Parathyroid adenoma (tissue), 2 donors: ENCODE measurements around the gene FNDC3B.

ENCODE experiments used
- H2AFZ ChIP-seq: fragments of 300-600 bp; sonication (generic); one replicate; pipeline ENCODE4 v1.7.0; 2017; ENCODE audit warnings: antibody characterized with exemption, mild to moderate bottlenecking
- H3K27ac ChIP-seq: fragments of 300-600 bp; sonication (generic); one replicate; pipeline ENCODE4 v1.7.0; 2017
- H3K27me3 ChIP-seq: fragments of 300-600 bp; sonication (generic); one replicate; pipeline ENCODE4 v1.7.0; 2017; ENCODE audit warnings: low read length; ENCODE audit not compliant: control insufficient read depth, insufficient read depth
- H3K36me3 ChIP-seq: fragments of 300-600 bp; sonication (generic); one replicate; pipeline ENCODE4 v1.7.0; 2017; ENCODE audit warnings: low read length; ENCODE audit not compliant: control insufficient read depth, insufficient read depth
- H3K4me1 ChIP-seq: fragments of 300-600 bp; sonication (generic); one replicate; pipeline ENCODE4 v1.7.0; 2017; ENCODE audit warnings: control low read depth
- H3K4me2 ChIP-seq: fragments of 300-600 bp; sonication (generic); one replicate; pipeline ENCODE4 v1.7.0; 2017; ENCODE audit warnings: low read length
- H3K4me3 ChIP-seq: fragments of 300-600 bp; sonication (generic); one replicate; pipeline ENCODE4 v1.7.0; 2017; ENCODE audit warnings: low read depth, low read length
- H3K79me2 ChIP-seq: fragments of 300-600 bp; sonication (generic); one replicate; pipeline ENCODE4 v1.7.0; 2017; ENCODE audit warnings: control low read depth
- H3K9ac ChIP-seq: fragments of 300-600 bp; sonication (generic); one replicate; pipeline ENCODE4 v1.7.0; 2017; ENCODE audit warnings: mild to moderate bottlenecking
- H3K9me3 ChIP-seq: fragments of 300-600 bp; sonication (generic); one replicate; pipeline ENCODE4 v1.7.0; 2017; ENCODE audit warnings: low read length; ENCODE audit not compliant: control insufficient read depth
- CTCF ChIP-seq: fragments of 300-600 bp; sonication (generic); IDR thresholded peaks from one replicate; pipeline ENCODE4 v1.7.0; 2017; ENCODE audit warnings: antibody characterized with exemption, mild to moderate bottlenecking
- donor health status: primary hyperparathyroidism.

Gene FNDC3B

GRCh38 chr3:172300862-172301261, 261.5 kb downstream of the FNDC3B start:
- no peak for TF ChIP-seq CTCF
- H3K36me3 ChIP-seq, result no peaks in the 10 kb centered on the region

GRCh38 chr3:172302203-172302602, 262.8 kb downstream of the FNDC3B start:
- H3K4me1 ChIP-seq, result no peaks in the 10 kb centered on the region
- no peaks in the 10 kb centered on the region for H3K27me3 ChIP-seq
- H3K9me3 ChIP-seq, result no peaks in the 10 kb centered on the region
- no peak overlapping the region for H3K4me3 ChIP-seq
- H3K9ac ChIP-seq, result no peak overlapping the region
- no peaks in the 10 kb centered on the region for H3K79me2 ChIP-seq
- H3K27ac ChIP-seq, result no peak overlapping the region
- no peak for TF ChIP-seq CTCF
- no peak overlapping the region for H3K4me2 ChIP-seq
- H3K36me3 ChIP-seq, result no peaks in the 10 kb centered on the region
- H2AFZ ChIP-seq, result no peak overlapping the region

More at GRCh38 chr3:172300862-172301261, 261.5 kb downstream of the FNDC3B start:
- Histone ChIP-seq H3K4me1 (no peaks in the 10 kb centered on the region), H3K27ac (no peak overlapping the region), H3K9me3 (no peaks in the 10 kb centered on the region), H3K4me2 (no peak overlapping the region), H3K9ac (no peak overlapping the region), H3K27me3 (no peaks in the 10 kb centered on the region), H2AFZ (no peak overlapping the region), H3K4me3 (no peak overlapping the region), H3K79me2 (no peaks in the 10 kb centered on the region)

GRCh38 chr3:172303181-172303580, 263.8 kb downstream of the FNDC3B start:
- no peak overlapping the region for H3K4me2 ChIP-seq
- H3K4me3 ChIP-seq, result no peak overlapping the region
- no peaks in the 10 kb centered on the region for H3K36me3 ChIP-seq
- H3K4me1 ChIP-seq, result no peaks in the 10 kb centered on the region
- H3K79me2 ChIP-seq, result no peaks in the 10 kb centered on the region
- H3K27me3 ChIP-seq, result no peaks in the 10 kb centered on the region
- no peak overlapping the region for H2AFZ ChIP-seq
- no peaks in the 10 kb centered on the region for H3K9me3 ChIP-seq
- TF ChIP-seq CTCF, result no peak
- H3K9ac ChIP-seq, result no peak overlapping the region
- H3K27ac ChIP-seq, result no peak overlapping the region

- no peak overlapping the region for H3K27ac ChIP-seq
- no peak for TF ChIP-seq CTCF
- H3K4me3 ChIP-seq, result no peak overlapping the region
- H3K4me2 ChIP-seq, result no peak overlapping the region
- no peaks in the 10 kb centered on the region for H3K36me3 ChIP-seq
- H3K9me3 ChIP-seq, result no peaks in the 10 kb centered on the region
- no peaks in the 10 kb centered on the region for H3K4me1 ChIP-seq
- no peak overlapping the region for H2AFZ ChIP-seq
- H3K9ac ChIP-seq, result no peak overlapping the region
- no peaks in the 10 kb centered on the region for H3K79me2 ChIP-seq
- no peaks in the 10 kb centered on the region for H3K27me3 ChIP-seq
Observed at GRCh38 chr3:172303941-172304558, 264.7 kb downstream of the FNDC3B start.

- Histone ChIP-seq H3K4me3 (no peak overlapping the region), H3K4me1 (no peaks in the 10 kb centered on the region), H3K27me3 (no peaks in the 10 kb centered on the region), H2AFZ (no peak overlapping the region), H3K79me2 (no peaks in the 10 kb centered on the region), H3K4me2 (no peak overlapping the region), H3K27ac (no peak overlapping the region), H3K9me3 (no peaks in the 10 kb centered on the region), H3K9ac (no peak overlapping the region), H3K36me3 (no peaks in the 10 kb centered on the region)
- TF ChIP-seq CTCF, result no peak
Observed at GRCh38 chr3:172305552-172305951, 266.2 kb downstream of the FNDC3B start.
